Astrocyte of the cerebellum (primary cell): Measurements from ENCODE around the gene TMEM150B.

Source experiments
- DNase-seq: peaks from one replicate; pipeline ENCODE4 v3.0.0-alpha.2; 2011; ENCODE audit warnings: low read depth
- H3K4me3 ChIP-seq: 2 replicates; pipeline ENCODE4 v1.5.1; 2011; ENCODE audit warnings: mild to moderate bottlenecking, low read depth, low read length, moderate library complexity
- CTCF ChIP-seq: IDR thresholded peaks from 2 replicates; pipeline ENCODE4 v1.5.1; 2012; ENCODE audit warnings: low read length, low read depth, moderate library complexity, mild to moderate bottlenecking; ENCODE audit errors: missing control alignments
- in situ Hi-C: cut with HindIII; loops from 2 replicates; pipeline ENCODE4 v1.10.0; 2017; ENCODE audit warnings: low sequenced_read_pairs

Gene TMEM150B

DNA sequence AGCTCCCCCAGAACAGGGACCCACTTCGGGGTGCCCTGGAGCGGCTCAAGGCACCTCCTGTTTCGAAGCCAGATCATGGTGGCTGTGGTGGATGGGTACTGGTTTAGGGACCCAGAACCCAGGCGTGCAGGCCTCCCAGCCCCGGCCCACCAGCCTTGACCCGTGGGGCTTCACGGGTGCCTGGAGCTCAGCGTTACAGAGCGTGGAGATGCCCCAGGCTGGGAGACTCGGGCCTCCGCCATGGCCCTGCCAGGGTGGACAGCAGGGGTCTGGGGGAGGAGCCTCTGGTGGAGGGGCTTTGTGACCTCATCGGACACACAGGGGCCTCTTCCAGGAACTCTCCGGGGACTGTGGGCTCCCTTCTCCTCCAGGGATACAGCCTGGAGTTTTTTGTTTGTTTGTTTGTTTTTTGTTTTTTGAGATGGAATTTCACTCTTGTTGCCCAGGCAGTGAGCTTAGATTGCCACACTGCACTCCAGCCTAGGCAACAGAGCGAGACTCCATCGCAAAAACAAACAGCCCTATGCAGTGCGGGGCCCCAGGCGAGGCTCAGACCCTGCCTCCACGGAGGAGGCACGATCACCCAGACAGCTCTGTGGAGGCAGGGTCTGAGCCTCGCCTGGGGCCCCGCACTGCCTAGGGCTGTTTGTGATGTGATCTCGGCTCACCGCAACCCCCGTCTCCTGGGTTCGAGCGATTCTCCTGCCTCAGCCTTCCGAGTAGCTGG lies 38.0 kb upstream of the TMEM150B start, which contains the start of gene GARIN5B:
TSS of gene GARIN5B (minus strand) at position 271 of the 727 bp plus-strand sequence. CDS start at position 77, 194 bp downstream.
- in situ Hi-C loops, result no loop called here
- no peak for DNase-seq
- no peak within 1 kb of the TSS for H3K4me3 ChIP-seq
- no peak for TF ChIP-seq CTCF

DNA sequence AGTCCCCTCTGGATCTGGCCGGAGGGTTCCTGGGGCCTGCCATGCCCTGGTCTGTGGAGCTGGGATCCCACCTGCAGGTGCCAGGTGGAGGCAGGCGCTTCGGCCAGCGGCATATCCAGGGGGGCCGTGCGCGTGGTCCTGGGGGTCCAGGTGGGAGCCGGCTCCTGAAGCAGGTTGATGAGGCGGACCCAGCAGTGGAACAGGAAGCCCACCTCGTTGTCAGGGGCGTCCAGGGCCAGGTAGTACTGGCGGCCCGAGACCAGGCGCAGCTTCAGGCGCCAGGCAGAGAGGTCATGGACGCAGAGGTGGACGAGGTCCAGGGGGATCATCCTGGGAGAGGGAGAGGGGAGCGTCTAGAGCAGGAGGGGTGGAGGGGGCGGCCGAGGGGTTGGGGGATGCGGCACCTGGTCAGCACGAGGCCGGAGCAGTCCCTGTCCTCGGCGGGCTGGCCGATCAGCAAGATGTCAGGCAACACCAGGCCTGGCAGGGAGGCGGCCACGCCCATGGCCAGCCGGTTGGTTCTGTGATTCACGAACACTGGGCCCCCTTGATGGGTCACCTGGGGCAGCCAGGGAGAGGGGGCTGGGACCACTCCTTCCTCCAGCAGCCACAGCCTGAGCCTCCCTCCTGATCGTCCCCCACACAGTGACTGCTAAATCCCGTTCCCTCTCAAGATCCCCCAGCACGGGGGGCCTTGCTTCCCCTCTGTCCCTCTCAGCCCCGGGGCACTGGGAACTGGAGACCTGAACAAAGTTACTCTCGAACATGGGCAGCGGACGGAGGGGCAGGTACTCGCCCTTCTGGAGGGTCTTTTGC lies 37.2 kb upstream of the TMEM150B start:
- DNase-seq, result no peak
- TF ChIP-seq CTCF, result no peak
- in situ Hi-C loops, result no loop called here
- no peak overlapping the region for H3K4me3 ChIP-seq

GRCh38 chr19:55360902-55361301 lies 35.8 kb upstream of the TMEM150B start:
- TF ChIP-seq CTCF, result no peak
- in situ Hi-C loops, result no loop called here
- no peak overlapping the region for H3K4me3 ChIP-seq
- no peak for DNase-seq

DNA sequence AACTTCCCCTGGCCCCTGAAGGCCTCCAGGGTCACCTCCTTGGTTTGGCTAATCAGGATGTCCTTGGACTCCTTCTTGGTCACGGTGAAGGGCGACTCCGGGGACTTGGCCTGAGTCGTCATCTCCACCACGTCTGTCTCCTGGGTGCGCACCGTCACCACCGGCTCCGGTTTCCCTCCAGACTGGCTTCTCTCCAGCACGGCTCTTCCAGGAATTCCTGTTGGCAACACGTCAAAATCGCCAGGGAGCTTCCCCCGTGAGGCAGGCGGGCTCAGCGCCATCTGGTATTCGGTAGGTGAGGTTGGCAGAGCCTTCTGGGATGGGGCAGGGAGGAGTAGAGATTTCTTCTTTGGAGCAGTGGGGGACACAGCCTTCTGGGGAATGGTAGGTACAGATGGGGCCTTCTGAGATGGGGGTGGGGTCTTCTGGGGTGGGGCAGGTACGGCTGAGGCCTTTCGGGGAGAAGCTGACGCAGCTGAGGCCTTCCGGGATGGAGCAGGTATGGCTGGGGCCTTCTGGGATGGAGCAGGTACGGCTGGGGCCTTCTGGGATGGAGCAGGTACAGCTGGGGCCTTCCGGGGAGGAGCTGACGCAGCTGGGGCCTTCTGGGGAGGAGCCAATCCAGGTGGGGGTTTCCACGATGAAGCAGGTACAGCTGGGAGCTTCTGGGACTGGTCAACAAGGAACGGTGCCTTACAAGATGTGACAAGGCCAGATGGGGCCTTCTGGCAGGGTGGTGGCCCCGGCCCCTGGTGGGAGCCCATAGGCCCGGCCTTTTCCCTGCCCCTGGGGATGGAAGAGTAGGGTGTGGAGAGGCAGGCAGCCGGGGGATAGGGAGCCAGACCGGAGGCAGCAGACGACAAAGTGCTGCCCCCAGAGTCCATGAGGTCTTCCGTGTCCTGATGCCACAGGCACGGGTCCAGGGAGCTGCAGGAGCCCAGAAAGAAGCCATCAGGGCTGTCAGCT lies 34.1 kb upstream of the TMEM150B start:
- in situ Hi-C loops, result loop anchor here (10.0 kb wide), 2 partner anchors 184 to 246 kb away; partner anchors contain the start of genes ZNF524 and ZNF865
- TF ChIP-seq CTCF, result no peak
- no peak overlapping the region for H3K4me3 ChIP-seq
- no peak for DNase-seq

DNA sequence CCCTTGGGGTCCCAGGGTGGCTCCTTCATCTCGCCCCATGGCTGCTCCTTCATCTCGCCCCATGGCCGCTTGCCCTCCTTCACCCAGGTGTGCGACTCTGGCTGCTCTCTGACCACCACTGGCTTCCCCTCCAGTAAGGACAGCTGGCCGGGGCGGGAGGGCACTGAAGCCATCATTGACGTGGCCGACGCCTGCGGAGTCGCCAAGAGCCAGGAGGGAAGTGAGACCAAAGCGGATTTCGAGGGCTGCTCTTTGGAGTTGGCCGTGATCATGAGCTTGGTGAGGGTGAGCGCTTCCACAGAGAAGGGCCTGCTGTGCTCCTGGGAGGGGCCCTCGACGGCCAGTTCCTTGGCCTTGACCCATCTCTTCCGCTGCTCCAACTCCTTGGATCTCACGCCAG lies 33.4 kb upstream of the TMEM150B start:
- no peak for DNase-seq
- no peak overlapping the region for H3K4me3 ChIP-seq
- TF ChIP-seq CTCF, result no peak
- in situ Hi-C loops, result loop anchor here (10.0 kb wide), 2 partner anchors 184 to 246 kb away; partner anchors contain the start of genes ZNF524 and ZNF865

DNA sequence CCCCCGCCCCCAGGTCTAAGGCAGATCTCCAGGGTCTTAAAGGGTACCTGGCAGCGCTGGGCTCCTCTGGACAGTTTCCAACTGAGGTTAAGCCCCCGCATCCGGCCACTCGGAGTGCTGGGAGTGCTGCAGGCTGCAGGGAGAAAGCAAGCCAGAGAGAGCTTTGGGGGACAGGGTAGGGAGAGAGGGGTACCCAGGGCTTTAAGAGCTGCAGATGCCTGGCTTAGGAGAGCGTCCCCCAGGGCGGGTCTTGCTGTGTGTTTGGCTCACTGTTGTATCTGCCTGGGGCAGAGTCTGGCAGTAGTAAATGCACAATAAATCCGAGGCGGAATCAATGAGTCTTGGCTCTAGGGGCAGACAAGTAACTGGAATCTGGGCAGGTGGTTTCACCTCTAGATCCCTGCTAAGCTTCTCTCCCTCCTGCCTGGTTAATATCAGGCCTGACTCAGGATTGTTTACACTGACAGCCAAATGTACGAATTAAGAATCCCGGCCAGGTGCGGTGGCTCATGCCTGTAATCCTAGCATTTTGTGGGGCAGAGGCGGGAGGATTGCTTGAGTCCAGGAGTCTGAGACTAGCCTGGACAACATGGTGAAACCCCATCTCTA lies 30.2 kb upstream of the TMEM150B start:
- no peak for TF ChIP-seq CTCF
- no peak overlapping the region for H3K4me3 ChIP-seq
- DNase-seq, result no peak
- in situ Hi-C loops, result loop anchor here (10.0 kb wide), 2 partner anchors 181 to 249 kb away; partner anchors contain the start of genes ZNF524 and ZNF865
